ENCODE results near the gene MLXIP.
"Not testable (repeated sequence)": the region's sequence is repeated elsewhere in the genome, so short reads cannot be mapped to it uniquely, and the experiment has no call there.

Gene MLXIP

GRCh38 chr12:122150127-122150681 is 71.6 kb downstream of the MLXIP start:
- no peak for DNase-seq (ENCODE audit: low spot score)

DNA sequence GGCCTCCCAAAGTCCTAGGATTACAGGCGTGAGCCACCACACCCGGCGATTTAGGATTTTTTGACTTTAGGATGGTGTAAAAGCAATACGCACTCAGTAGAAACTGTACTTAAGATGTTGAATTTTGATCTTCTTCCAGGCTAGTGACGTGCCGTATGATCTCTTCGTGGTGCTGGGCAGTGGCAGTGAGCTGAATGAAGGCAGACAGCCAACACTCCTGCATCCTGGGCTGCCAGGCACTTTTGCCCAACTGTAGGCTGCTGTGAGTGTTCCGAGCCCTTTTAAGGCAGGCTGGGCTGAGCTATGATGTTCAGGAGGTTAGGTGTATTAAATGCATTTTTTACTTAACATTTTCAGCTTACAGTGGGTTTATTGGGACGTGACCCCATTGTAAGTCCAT is 74.2 kb downstream of the MLXIP start:
- no peak for DNase-seq (ENCODE audit: low spot score)

- no peak for DNase-seq (ENCODE audit: low spot score)
Observed at GRCh38 chr12:122155705-122156104, 77.1 kb downstream of the MLXIP start.

GRCh38 chr12:122158700-122159285 is 80.2 kb downstream of the MLXIP start:
- no peak for DNase-seq (ENCODE audit: low spot score)

DNA sequence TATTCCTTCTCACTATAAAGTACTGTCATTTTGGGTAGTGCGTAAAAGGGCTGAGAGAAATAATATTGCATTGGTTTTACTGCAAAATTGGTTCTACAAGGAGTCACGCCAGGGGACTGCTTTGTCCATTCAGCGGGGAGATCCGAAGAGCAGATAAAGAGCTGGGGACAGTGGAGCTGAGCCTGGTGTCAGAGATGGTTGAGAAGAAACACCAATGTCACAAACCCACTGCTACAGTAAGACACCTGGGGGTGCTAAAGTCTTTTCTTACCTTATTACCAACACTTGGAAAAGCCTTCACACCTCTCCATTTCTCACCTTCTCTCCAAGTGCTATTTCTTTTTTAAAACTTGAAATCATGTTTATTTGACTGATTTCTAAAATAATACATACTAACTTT is 81.3 kb downstream of the MLXIP start:
- DNase-seq (ENCODE audit: low spot score): no peak

- DNase-seq (ENCODE audit: low spot score): no peak
Observed at GRCh38 chr12:122160761-122161160, 82.2 kb downstream of the MLXIP start.

DNA sequence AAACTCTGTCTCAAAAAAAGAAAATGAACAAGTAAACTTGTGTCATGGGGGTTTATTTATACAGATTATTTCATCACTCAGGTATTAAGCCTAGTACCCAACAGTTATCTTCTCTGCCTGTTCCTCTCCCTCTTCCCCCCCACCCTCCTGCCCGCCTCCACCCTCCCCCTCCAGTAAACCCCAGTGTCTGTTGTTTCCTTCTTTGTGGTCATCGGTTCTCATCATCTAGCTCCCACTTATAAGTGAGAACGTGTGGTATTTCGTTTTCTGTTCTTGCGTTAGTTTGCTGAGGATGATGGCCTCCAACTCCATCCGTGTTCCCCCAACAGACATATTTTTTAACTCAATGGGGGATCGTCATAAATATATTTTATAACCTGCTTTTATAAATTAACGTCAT is 83.1 kb downstream of the MLXIP start:
- no peak for DNase-seq (ENCODE audit: low spot score)

DNA sequence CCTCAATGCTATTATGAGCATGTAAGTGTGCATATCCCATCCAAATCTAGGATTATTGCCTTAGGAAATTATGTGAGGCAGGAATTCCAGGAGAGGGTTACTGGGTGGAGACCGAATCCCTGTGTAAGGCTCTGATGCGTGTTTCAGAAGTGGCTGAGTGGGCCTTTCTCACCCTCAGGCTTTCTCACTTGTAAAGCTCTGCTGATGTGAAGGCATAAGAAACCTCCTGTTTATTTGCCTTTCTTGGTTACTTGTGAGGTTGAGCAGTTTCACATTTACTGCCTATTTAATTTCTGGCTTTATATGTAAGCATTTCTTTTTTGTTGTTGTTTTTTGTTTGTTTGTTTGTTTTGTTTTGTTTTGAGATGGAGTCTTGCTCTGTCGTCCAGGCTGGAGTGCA is 84.4 kb downstream of the MLXIP start:
- no peak for DNase-seq (ENCODE audit: low spot score)

- DNase-seq (ENCODE audit: low spot score): no peak
Observed at GRCh38 chr12:122166422-122167349, 88.1 kb downstream of the MLXIP start.

GRCh38 chr12:122167356-122167925 is 88.9 kb downstream of the MLXIP start:
- DNase-seq (ENCODE audit: low spot score): no peak

GRCh38 chr12:122168492-122168891 is 89.9 kb downstream of the MLXIP start:
- no peak for DNase-seq (ENCODE audit: low spot score)

DNA sequence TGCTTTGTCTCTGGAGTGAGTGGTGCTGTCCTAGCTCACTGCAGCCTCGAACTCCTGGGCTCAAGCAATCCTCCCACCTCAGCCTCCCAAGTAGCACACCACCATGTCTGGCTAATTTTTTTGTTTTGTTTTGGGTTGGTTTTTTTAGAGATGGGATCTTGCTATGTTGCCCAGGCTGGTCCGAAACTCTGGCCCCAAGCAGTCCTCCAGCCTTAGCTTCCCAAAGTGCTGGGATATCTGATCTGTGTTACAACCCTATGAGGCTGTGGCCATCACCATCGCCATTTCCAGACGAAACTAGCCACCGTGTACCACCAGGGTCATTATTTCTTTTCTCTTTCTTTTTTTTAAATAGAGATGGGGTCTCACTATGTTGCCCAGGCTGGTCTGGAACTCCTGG is 92.8 kb downstream of the MLXIP start:
- no peak for DNase-seq (ENCODE audit: low spot score)

DNA sequence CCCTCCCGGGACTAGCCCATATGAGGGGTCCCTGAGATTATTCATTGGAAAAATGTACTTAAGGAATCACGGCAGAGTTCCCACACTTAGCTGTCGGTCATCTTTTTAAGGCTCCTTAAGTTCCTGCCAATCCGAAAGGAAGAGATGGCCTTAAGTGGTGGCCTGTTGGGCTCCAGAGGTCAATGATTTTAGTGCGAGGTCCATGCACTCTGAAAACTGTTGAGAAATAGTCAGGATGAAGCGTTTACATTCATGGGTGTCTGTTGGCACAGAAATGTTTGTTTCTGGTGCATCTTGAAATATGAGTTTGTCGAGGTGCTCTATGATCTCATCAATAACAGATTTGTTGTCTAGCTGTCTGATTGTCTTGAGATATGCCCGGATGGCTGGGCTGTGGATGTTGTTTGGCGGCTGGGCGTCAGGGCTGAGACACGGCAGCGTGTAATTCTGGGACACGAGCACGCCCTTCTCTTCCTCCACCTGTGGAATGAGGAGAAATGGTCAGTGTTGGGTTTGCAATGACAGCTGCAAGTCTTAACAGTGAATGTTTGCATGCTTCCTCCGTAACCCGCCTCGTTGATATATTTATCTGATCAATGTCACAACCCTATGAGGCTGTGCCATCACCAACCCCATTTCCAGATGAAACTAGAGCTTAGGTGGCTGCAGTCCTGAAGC is 93.8 kb downstream of the MLXIP start:
- DNase-seq (ENCODE audit: low spot score): no peak

DNA sequence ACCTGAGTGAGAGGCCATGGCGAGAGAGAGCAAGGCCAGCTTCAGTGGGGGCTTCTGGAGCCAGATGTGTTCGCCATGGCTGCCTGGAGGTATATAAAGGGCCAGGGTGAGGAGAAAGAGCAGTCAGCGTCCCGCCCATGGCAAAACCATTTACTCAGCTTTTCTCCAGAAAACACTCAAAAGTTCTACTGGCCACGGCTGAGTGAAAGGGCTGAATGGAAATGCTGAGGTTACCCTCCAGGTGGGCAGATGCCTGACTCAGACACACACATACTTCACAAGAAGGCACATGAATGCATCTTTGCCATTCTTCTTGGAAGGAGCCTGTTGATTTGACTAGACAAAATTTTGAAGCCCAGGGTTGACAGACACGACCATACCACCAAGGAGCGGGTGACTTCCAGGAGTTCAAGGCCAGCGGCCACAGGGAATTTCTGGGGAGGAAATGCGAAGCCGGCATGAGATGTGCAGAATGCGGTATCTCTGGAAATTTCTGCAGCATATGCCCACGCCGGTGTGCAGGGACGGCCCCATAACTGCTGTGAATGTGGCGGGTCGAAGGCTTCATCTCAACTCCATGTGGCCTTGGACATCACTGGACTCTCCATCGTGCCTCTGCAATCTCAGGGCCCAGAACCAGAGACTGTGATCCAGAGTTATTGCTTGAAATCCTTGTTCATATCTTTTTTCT is 95.7 kb downstream of the MLXIP start, which contains the start of gene IL31:
Gene IL31 (minus strand): TSS at position 67 of the 691 bp plus-strand sequence. CDS start 49 bp downstream, at position 18.
- no peak for DNase-seq (ENCODE audit: low spot score)

DNA sequence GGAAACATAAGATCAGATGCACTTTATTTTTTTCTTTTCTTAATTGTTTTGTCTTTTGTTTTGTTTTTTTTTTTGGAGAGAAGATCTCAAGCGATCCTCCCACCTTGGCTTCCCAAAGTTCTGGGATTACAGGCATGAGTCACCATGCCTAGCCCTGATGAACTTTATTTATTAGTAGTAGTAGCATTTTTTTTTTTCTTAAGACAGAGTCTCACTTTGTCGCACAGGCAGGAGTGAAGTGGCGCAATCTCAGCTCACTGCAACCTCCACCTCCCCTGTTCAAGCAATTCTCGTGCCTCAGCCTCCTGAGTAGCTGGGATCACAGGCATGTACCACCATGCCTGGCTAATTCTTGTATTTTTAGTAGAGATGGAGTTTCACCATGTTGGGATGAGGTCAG is 97.9 kb downstream of the MLXIP start:
- DNase-seq (ENCODE audit: low spot score): not testable (repeated sequence)

GRCh38 chr12:122182887-122183587 is 104.5 kb downstream of the MLXIP start, which contains the start of gene LRRC43:
TSS of gene LRRC43 (plus strand) at chr12:122183123. CDS start at chr12:122183145, 22 bp downstream.
- peak; percentile 84 for DNase-seq (ENCODE audit: low spot score)

DNA sequence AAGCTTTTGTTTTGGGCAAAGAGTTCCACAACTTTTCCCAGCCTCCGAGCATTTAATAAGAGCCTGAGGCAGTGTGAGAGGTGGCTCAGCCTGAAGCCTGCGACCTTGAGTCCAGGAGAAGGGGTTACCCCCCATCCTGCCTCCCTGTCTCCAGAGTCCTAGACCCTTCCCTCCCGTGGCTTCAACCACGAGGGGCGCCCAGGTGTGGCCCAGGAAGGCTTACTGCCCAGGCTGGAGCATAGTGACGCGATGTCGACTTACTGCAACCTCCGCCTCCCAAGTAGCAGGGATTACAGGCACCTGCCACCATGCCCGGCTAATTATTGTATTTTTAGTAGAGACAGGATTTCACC is 105.0 kb downstream of the MLXIP start:
- DNase-seq (ENCODE audit: low spot score): no peak

- DNase-seq (ENCODE audit: low spot score): no peak
Observed at GRCh38 chr12:122184517-122184916, 106.0 kb downstream of the MLXIP start.

DNA sequence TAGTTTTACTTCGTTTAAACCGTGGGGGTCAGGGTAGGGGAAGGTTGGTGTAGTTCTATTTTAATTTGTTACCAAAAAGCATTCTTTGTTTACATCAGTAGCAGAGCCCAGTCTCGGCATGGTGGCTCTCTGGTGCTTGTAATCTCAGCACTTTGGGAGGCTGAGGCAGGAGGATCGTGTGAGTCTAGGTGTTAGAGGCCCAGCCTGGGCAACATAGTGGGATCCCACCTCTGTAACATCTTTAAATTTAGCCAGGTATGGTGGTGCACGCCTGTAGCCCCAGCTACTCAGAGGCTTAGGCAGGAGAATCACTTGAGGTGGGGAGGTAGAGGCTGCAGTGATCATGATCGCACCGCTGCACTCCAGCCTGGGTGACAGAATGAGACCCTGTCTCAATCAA is 106.5 kb downstream of the MLXIP start:
- no peak for DNase-seq (ENCODE audit: low spot score)

GRCh38 chr12:122185494-122186082 is 107.0 kb downstream of the MLXIP start:
- DNase-seq (ENCODE audit: low spot score): no peak

DNA sequence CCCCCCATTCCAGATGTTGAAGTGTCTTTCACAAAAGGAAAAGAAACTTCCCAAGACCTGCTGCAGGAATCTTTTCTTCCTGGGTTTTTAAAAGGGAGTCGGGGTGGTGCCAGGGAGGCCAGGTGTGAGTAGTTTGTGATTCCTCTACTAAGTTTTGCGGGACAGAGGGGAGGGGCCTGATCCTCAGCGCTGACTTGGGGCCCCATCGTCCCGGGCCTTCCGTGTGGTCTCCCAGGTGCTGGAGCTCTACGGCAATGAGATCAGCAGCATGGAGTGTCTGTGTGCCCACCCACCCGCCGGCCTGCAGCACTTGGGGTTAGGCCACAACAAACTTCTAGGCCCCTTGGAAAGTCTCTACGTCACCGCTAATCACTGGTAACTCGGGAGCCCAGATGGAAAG is 108.9 kb downstream of the MLXIP start:
- DNase-seq (ENCODE audit: low spot score): no peak
